GM12878 (cell line): ENCODE data around the gene FABP1. TPM values are rescaled to one million over a fixed set of nuclear protein-coding genes. Genes with fewer than 3 reads are reported as not detected.

ENCODE experiments used
- ATAC-seq: fragments of 200-7000 bp; cut with Tn5 transposase; 3 replicates; pipeline ENCODE4 v1.9.1; 2020; ENCODE audit warnings: mild to moderate bottlenecking, moderate library complexity
- BruUV-seq: library from RNA; stranded (reverse); fragments of 400-500 nt; replicated peaks from 2 replicates; lab custom pipeline; 2021; lab: Mats Ljungman, UMichigan
- CTCF ChIA-PET: fragments of 300-600 bp; sonication (Branson Sonifier 250); formaldehyde crosslinking; extraction: SDS; loops from one replicate; lab custom pipeline; 2021; ENCODE audit warnings: inconsistent platforms; lab: Yijun Ruan, JAX
- POLR2A ChIA-PET: fragments of 350-600 bp; formaldehyde crosslinking; extraction: SDS; loops from one replicate; lab custom pipeline; 2021; ENCODE audit warnings: inconsistent platforms; lab: Charles Lee
- RAD21 ChIA-PET: fragments of 300-600 bp; sonication (Branson Sonifier 250); formaldehyde crosslinking; loops from one replicate; lab custom pipeline; 2023; ENCODE audit warnings: antibody characterized with exemption; ENCODE audit not compliant: unreplicated experiment; lab: Charles Lee
- SMC1A ChIA-PET: fragments of 300-600 bp; sonication (Branson Sonifier 250); formaldehyde crosslinking; loops from one replicate; lab custom pipeline; 2023; ENCODE audit not compliant: unreplicated experiment, uncharacterized antibody; lab: Charles Lee
- DNase-seq: peaks from one replicate; pipeline ENCODE4 v3.0.0-alpha.2; 2011; ENCODE audit warnings: low read depth, low spot score
- FAIRE-seq: peaks from 3 replicates; lab custom pipeline; 2011; peaks lifted over from hg19 to GRCh38; lab: Jason Lieb, UNC
- H2AFZ ChIP-seq: 2 replicates; pipeline ENCODE4 v1.6.0; 2011; ENCODE audit warnings: low read depth, low read length, control low read depth; ENCODE audit not compliant: control insufficient read depth
- H3K27ac ChIP-seq: 2 replicates; pipeline ENCODE4 v1.5.1; 2011; ENCODE audit warnings: control low read depth; ENCODE audit not compliant: control insufficient read depth, insufficient read depth
- H3K27me3 ChIP-seq, 2 experiments: replicated peaks in 1 of 2; 2 replicates each; pipeline versions ENCODE4 v1.6.0 to v1.6.1; 2011; ENCODE audit warnings: low read length in 1 of 2; ENCODE audit not compliant: control insufficient read depth in 2 of 2, insufficient read depth in 2 of 2
- H3K36me3 ChIP-seq, 2 experiments: 2 replicates each; pipeline ENCODE4 v1.5.1; 2011; ENCODE audit warnings: low read length in 1 of 2; ENCODE audit not compliant: control insufficient read depth in 2 of 2, insufficient read depth in 2 of 2
- H3K4me1 ChIP-seq: 2 replicates; pipeline ENCODE4 v1.6.1; 2011; ENCODE audit warnings: mild to moderate bottlenecking, low read length, moderate library complexity, mixed read lengths; ENCODE audit not compliant: control insufficient read depth, insufficient read depth
- H3K4me2 ChIP-seq: 2 replicates; pipeline ENCODE4 v1.6.0; 2011; ENCODE audit warnings: control low read depth; ENCODE audit not compliant: control insufficient read depth, insufficient read depth
- H3K4me3 ChIP-seq: fragments of 200-600 bp; sonication (generic); 2 replicates; pipeline ENCODE4 v1.5.1; 2016
- H3K79me2 ChIP-seq: 2 replicates; pipeline ENCODE4 v1.6.0; 2011; ENCODE audit warnings: low read length; ENCODE audit not compliant: control insufficient read depth, insufficient read depth
- H3K9ac ChIP-seq: 2 replicates; pipeline ENCODE4 v1.8.0; 2011; ENCODE audit warnings: low read length, control low read depth, mixed read lengths; ENCODE audit not compliant: control insufficient read depth, insufficient read depth
- H3K9me3 ChIP-seq: replicated peaks from 3 replicates; pipeline ENCODE4 v1.5.1; 2011; ENCODE audit warnings: mild to moderate bottlenecking, low read length; ENCODE audit not compliant: control insufficient read depth, insufficient read depth
- H4K20me1 ChIP-seq: 2 replicates; pipeline ENCODE4 v1.6.0; 2011; ENCODE audit not compliant: control insufficient read depth, insufficient read depth
- DPF2 ChIP-seq: fragments of 450-650 bp; IDR thresholded peaks from 2 replicates; pipeline ENCODE4 v1.6.1; 2017; ENCODE audit warnings: mild to moderate bottlenecking
- GATAD2B ChIP-seq: fragments of 450-650 bp; conservative IDR thresholded peaks from 2 replicates; pipeline ENCODE4 v1.6.1; 2017; ENCODE audit warnings: low read depth, mild to moderate bottlenecking, moderate library complexity
- HDGF ChIP-seq: fragments of 450-650 bp; IDR thresholded peaks from 2 replicates; pipeline ENCODE4 v1.6.1; 2016; ENCODE audit warnings: antibody characterized with exemption
- LARP7 ChIP-seq: fragments of 450-650 bp; IDR thresholded peaks from 2 replicates; pipeline ENCODE4 v1.6.1; 2017; ENCODE audit warnings: mild to moderate bottlenecking
- MTA2 ChIP-seq: fragments of 450-650 bp; IDR thresholded peaks from 2 replicates; pipeline ENCODE4 v1.6.1; 2016; ENCODE audit warnings: low read depth, mild to moderate bottlenecking, moderate library complexity
- NFXL1 ChIP-seq: fragments of 450-650 bp; IDR thresholded peaks from 2 replicates; pipeline ENCODE4 v1.6.1; 2017; ENCODE audit warnings: antibody characterized with exemption, mild to moderate bottlenecking, borderline replicate concordance
- PML ChIP-seq: IDR thresholded peaks from 2 replicates; pipeline ENCODE4 v1.6.1; 2012; ENCODE audit warnings: low read length, inconsistent platforms
- POLR2AphosphoS2 ChIP-seq: IDR thresholded peaks from 2 replicates; pipeline ENCODE4 v1.6.1; 2011; ENCODE audit warnings: low read depth, mild to moderate bottlenecking, low read length, improper control_type of control experiment, moderate library complexity
- RCOR1 ChIP-seq: conservative IDR thresholded peaks from 2 replicates; pipeline ENCODE4 v1.6.1; 2012; ENCODE audit warnings: low read depth, low read length, improper control_type of control experiment
- SP1 ChIP-seq: IDR thresholded peaks from one replicate; pipeline ENCODE4 v1.6.1; 2011; ENCODE audit warnings: low read depth, low read length
- TCF12 ChIP-seq: IDR thresholded peaks from 2 replicates; pipeline ENCODE4 v1.6.1; 2011; ENCODE audit warnings: low read depth, mild to moderate bottlenecking, low read length
- ZBTB40 ChIP-seq: fragments of 450-650 bp; IDR thresholded peaks from 2 replicates; pipeline ENCODE4 v1.6.1; 2016; ENCODE audit warnings: mild to moderate bottlenecking, moderate library complexity, borderline replicate concordance
- WGBS: methylation state at CpG from one replicate; pipeline ENCODE4 v1.1.6; 2016; ENCODE audit warnings: low lambda C conversion rate; ENCODE audit not compliant: insufficient replicate concordance, insufficient coverage; ENCODE audit errors: missing lambda C conversion rate; 5-methylcytosine and 5-hydroxymethylcytosine counted together
- in situ Hi-C: fragments of 300-500 bp; cut with MboI; formaldehyde crosslinking; loops from 9 replicates; pipeline ENCODE4 v1.14.3; 2018; ENCODE audit warnings: mixed read lengths
- intact Hi-C: fragments of 100-400 bp; cut with micrococcal nuclease; formaldehyde crosslinking; loops from one replicate; pipeline ENCODE4 v1.14.2; 2022; ENCODE audit not compliant: unreplicated experiment
- polyA plus RNA-seq, 11 experiments: library from polyadenylated mRNA; depleted of rRNA in 4 of 11; unstranded in 6 of 11; stranded (reverse) in 5 of 11; fragments of >200 nt; fragmentation: Nextera tagmentation in 4 of 11; fragmentation: Illumina TruSeq in 1 of 11; extraction: Ambion mirVana in 4 of 11; extraction: Trizol in 1 of 11; gene quantifications; 1 replicate in 1 of 11; 2 replicates in 10 of 11; pipeline versions ENCODE4 v1.2.1 to v1.2.3, GENCODE V29; 2011 to 2016; ENCODE audit warnings: inconsistent platforms in 2 of 11, missing spikeins in 2 of 11, low read depth in 1 of 11
- total RNA-seq, 4 experiments: library from RNA; depleted of rRNA in 3 of 4; stranded (reverse); fragments of >200 nt in 3 of 4; fragmentation: Illumina TruSeq in 1 of 4; extraction: Trizol in 1 of 4; gene quantifications; 2 replicates each; pipeline versions ENCODE4 v1.2.1 to v1.2.3, GENCODE V29; 2013 to 2021

Gene FABP1
- total and polyA plus RNA-seq, 10 of the 15 experiments (the other 5 are each of a cell fraction or from before 2014, with no cell fraction given), result not detected

GRCh38 chr2:88110830-88111229 is 17.0 kb downstream of the FABP1 start:
- ATAC-seq (no peak), FAIRE-seq (no peak), DNase-seq (no peak)
- Histone ChIP-seq H3K4me1 (no peaks in the 10 kb centered on the region), H3K9ac (no peak overlapping the region), H3K9me3 (no peaks in the 10 kb centered on the region), H3K36me3 (no peaks in the 10 kb centered on the region), H4K20me1 (no peaks in the 10 kb centered on the region), H2AFZ (no peak overlapping the region), H3K4me3 (no peak overlapping the region), H3K27me3 (no peaks in the 10 kb centered on the region; a peak in 1 of 4 replicates), H3K27ac (no peak overlapping the region), H3K79me2 (no peaks in the 10 kb centered on the region), H3K4me2 (no peak overlapping the region)
- ChIA-PET CTCF (interaction anchor here (0.6 to 1.2 kb wide), 2 partner anchors 50 to 51 kb away, joined by 4 read pairs; no protein-coding TSS in a partner anchor), RAD21 (no interaction called here), SMC1A (no interaction called here), POLR2A (no interaction called here)
- in situ Hi-C loops (loop anchor here (5.0 kb wide), 1 partner anchor 49 kb away; no protein-coding TSS in a partner anchor), intact Hi-C loops (no loop called here)
- no peak for TF ChIP-seq GATAD2B
- no peak for TF ChIP-seq ZBTB40
- no peak for TF ChIP-seq PML
- TF ChIP-seq TCF12, result no peak
- no peak for TF ChIP-seq NFXL1
- TF ChIP-seq LARP7, result no peak
- no peak for TF ChIP-seq MTA2
- no peak for TF ChIP-seq SP1
- TF ChIP-seq HDGF, result no peak
- TF ChIP-seq POLR2AphosphoS2, result no peak
- no peak for TF ChIP-seq RCOR1
- no peak for TF ChIP-seq DPF2
- 0% methylated on average over 2 of the region's 2 CpGs for WGBS
- no TSS peak for BruUV-seq
